ENCODE data around the gene CAPN12.

The CAPN12 gene

DNA sequence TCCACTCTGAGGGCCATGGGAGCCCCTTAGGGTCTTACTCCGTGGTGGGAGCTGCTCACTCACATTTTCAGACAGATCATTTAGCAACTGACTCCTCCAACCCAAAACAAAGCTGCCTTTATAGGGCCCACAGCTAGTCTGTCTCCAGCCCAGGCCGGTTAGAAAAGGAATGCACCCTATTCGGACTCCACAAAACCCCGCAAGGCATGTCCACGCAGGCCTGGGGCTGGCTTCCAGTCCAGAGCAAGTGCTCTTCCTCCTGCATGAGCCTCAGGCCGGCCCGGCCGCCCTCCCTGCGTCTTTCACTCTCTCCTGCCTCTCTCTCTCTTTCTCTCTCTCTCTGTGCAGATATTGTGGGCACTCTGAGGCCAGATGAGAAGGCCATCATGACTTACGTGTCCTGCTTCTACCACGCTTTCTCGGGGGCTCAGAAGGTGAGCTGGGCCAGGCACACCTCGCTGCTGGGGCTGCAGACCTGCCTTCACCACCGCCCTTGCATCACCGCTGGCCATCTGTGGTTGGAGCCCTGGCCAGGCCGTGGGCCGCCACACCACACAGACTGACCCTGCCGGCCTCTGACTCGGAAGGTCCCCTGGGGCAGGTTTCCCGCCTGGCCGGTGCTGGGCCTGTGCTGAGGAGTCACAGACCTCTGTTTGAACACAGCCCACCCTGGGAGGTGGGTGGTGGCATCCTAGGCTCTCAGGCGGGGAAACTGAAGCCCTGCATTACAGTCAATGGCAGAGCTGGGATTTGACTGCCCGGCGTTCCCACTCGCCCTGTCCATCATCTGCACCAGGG is 33.1 kb downstream of the CAPN12 start:
- DNase-seq (ENCODE audit: low read depth) = no peak

DNA sequence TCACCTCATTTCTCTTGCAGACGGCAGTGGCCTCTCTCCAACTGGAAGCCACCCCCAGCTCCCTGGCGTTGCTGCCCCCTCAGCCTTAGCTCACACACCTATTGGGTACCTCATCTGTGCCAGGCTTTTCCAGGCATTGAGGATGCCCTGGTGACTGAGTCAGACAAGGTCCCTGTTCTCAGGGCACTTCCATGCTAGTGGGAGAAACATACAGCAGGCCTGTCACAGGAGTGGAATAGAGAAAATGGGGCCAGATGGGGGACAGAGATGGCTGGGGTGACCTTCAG is 33.9 kb downstream of the CAPN12 start:
- no peak for DNase-seq (ENCODE audit: low read depth)

DNA sequence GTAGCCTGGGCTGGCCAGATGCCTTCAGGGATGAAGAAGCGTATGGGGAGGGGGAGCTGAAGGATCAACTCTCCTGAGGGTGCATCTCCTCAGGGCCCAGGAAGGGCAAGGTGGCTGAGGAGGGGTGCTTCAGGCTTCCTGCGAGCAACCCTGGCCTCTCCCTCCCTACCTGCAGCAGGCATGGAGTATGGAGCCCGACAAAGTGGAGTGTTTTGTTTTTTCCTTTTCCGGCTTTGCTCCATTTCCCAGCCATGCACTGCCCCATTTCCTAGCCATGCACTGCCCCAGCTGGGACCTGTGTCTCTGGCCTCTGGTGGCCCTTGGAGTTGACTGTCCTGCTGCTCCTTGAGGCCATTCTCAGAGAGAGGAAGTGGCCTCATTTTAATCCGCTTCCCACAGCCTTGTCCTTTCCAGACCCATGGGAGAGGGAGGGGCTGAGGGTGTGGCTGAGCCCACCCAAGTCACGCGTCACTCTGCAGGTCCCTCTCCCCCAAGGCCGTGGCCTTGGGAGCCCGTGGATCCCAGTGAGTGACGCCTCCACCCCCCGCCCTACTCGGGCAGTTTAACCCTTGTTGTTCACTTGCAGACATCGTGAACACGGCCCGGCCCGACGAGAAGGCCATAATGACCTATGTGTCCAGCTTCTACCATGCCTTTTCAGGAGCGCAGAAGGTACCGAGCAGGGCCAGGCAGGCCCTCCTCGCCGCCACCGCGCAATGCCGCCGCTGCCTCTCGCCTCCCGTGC is 34.4 kb downstream of the CAPN12 start:
- DNase-seq (ENCODE audit: low read depth) = no peak

DNA sequence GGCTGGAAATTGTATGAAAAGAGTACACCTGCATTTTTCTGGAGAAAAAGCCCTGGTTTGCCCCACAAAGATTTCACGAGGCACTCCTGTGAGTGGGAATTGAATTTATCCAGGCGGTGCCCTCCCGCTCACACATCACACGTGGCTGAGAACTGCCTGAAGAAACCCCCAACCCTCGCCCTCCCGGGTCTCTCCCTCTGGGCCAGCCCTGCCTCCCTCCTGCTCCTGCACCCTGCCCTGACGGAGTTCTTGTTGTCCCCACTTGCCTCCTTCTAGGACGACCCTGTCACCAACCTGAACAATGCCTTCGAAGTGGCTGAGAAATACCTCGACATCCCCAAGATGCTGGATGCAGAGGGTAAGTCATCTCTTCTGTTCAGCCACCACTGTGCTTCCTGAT is 35.2 kb downstream of the CAPN12 start:
- DNase-seq (ENCODE audit: low read depth) = no peak

DNA sequence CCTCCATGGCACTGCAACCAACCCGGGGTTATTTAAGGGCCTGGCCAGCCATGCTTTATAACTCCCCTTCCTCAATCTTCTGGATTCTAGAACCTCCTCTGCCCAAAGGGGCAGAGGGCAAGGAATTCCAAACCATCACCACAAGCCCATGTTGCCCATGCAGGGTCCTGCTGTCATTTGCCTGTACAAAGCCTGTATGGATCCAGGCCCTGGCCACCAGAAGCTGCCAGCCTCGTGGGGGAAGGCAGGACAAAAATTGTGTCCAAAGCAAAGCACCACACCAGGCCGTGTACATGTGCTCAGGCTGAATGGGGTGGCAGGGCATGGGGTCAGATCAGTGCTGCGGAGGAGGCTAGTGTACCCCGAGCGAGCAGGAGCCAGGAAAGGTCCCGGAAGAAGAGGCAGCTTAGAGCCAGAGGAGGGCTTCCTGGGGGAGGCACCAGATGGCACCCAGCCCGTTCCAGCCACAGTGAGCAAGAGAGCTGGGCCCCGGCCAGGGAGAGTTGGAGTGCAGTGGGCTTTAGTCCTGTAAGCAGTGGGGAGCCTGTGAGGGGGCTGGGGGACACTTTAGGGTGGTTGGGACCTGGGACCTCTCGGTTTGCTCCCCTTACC is 35.8 kb downstream of the CAPN12 start:
- no peak for DNase-seq (ENCODE audit: low read depth)

DNA sequence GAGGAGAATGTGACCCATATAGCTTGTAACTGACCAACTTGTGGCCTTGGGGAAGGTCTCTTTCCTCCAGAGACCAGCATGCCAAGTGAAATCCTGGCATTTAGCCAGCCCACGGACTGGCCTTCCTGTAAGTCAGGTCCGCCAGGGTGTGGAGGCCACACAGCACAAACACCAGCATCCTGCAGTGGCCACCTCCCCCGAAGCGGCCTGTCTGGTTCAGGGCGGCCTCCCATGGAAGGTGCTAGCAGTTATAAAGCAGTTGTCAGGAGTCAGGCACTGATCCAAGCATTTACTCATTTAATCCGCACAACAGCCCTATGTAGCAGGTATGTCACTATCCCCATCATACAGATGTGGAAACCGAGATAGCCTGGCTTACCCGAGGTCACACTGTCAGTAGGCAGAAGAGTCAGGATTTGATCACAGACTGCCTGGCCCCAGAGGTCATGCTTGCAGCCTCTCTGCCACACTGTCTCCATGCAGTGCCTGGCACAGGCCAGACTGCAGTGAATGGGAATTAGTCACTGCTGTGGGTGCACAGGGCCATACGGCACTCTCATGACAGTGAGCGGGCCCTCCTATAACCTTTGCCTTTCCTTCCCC is 36.7 kb downstream of the CAPN12 start:
- DNase-seq (ENCODE audit: low read depth) = no peak

DNA sequence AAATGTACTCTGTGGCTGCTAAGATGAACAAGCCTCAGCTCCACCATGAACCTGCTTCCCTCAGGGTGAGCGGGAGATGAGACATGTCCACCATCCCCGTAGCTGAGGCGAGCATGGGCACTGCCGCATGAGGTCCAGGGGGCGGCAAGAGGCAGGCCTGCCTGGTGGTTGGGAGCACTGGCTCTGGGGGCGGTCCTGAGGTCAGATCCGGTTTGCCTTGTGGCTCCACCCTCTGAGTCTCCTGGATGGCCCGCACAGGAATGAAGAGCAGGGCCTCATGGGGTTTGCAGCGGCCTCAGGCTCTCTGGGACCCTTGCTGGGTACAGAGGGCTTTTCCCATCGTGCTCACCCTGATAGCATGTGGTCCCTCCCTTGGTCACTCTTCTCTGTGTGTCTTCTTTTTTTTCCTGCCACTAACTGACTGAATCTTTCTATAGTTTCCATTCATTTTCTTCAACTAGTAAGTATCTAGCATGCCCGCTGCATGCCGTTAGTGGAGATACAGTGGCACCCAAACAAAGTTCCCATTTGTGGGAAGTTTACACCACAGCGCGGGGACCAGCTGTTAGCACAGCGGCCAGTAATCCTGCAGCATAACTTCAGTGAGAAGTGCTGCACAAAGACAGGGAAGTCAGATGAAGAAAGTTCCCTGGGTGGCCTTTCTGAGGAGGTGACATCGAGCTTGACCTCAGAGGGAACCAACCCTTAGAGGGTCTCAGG is 37.3 kb downstream of the CAPN12 start:
- DNase-seq (ENCODE audit: low read depth) = no peak

DNA sequence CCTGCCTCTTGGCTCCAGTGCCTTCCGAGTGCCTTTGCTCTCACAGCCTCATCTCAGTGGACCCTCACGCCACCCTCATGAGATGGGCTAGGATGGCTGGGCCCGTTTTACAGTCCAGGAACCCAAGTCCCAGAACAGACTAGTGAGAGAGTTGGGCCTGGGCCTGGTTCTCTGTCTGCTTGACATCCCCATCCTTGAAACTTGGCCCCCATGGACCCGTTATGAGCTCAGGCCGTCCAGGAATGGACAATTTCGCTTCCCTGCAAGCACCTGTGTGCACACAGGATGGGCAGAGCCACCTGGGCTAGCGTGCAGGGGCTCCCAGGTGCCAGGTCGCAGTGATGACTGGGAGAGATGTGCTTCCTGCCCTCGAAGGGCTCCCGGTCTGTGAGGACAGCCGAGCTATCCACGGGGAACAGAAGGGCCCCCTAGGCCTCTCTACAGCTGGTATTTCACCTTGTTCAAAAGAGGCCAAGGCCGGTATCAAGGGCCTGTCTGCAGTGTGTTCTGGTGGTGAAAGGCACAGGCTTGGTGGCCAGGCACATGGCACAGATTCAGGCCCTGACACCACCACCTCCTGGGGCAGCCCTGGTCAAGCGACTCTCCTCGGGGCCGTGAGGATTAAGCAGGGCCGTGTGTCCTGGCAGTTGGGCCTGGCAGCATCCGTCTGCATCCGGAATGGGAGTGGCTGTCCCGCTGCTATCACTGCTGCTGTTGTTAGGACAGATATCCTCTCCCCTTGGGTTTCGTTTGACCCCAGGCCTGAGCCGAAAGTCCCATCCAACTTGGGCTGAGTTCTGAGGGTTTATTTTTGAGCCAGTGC is 38.9 kb downstream of the CAPN12 start:
- no peak for DNase-seq (ENCODE audit: low read depth)

DNA sequence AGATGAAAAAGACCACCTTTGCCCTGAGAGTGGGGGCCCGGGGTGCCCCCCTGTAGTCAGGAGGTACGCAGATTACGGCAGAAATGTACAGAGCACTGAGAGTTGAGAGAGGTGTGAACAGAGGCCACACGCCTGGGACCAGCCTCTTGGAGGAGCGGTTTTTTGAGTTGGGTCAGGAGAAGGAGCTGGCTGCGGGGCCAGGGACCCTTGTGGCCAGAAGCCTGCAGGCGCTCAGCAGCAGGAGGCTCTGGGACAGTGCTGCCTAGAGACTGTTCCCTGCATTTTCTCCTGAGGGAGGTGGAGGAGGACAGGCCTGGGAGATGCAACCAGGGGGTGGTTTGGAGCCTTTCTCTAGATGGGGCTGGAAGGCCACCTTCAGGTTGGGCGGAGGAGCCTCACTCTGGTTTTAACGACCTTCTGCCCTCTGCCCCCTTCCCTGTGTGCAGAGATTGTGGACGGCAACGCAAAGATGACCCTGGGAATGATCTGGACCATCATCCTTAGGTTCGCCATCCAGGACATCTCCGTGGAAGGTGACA is 39.7 kb downstream of the CAPN12 start:
- no peak for DNase-seq (ENCODE audit: low read depth)

DNA sequence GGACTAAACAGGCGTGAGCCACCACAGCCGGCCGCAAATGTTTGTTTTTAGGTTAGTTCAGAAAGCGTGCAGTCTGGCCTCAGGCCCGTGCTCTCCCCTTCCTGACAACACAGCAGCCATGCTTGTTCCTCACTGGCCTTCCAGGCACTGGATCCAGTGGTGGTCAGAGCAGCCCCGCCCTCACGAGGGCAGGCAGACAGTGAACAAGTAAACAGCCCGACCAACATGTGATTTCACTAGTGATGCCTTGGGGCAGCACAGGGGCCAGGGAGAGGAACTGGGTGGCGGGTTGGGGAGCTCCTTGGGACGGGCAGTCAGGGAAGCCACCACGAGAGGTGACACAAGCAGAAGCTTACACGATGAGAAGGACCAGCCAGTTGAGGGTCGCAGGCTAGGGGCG is 40.8 kb downstream of the CAPN12 start:
- no peak for DNase-seq (ENCODE audit: low read depth)

DNA sequence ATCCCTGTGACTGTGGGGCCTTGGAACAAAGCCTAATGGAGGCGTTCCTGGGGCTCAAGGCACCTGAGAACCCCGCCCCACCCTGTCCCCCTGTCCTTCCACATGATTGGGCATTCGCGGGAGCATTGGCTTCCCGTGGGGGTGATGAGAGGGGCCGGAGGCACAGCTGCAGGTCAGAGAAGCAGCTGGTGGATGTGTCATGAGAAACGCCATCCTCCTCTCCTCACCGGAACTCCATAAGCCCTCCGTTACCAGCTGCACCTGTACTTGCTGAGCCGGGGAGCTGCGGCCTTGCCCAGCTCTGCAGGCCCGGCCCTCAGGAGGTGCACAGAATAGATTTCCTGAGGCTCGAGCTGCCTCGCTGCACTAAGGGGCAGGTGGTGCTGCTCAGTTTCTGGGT is 42.0 kb downstream of the CAPN12 start:
- DNase-seq (ENCODE audit: low read depth) = no peak

DNA sequence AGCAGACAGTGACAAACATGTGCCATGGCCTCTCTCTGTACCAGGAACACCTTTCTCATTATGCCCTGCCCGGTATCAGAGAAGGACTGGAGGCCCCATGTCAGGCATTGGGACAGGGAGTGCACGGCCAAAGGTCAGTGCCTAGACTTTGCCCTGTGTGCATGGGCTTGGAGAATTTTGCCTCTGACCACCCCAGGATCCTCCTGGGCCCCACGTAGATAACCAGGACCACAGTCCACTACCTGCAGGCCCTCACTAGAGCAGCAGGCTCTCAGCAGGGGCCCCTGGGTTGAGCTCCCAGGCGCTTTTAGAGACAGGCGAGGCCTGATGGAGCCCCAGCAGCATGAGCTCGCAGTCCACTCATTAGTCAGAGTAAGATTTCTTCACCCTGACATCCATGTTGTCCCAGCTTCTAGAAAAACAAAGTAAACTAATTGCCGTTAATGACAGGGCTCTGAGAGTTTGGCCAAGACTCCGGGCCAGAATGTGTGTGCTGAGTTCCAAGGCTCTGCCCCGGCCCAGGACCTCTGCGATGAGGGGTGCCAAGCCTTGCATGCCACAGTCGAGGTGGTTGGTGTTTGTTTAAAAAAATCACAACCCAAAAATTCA is 42.7 kb downstream of the CAPN12 start:
- DNase-seq (ENCODE audit: low read depth) = no peak

DNA sequence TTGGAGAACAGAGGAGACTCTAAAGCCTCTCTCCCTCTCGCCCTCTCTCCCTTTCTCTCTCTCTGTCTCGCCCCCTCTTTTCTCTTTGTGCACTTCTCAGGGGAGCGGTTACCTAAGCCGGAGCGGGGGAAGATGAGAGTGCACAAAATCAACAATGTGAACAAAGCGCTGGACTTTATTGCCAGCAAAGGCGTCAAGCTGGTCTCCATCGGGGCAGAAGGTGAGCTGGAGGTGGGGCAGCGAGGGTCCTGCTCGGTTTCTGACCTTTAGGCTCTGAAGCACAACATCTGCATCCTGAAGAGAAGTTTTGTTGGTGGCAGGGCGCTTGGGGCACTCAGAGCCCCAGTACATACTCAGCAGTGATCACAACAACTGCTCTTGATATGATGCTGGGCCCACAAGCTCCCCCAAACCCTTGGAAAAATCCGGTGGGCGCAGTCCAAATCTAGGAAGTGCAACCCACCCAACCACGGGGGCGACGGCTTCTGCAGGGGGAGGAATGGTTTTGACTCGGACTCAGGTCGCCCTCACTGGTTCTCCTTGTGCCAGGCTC is 43.3 kb downstream of the CAPN12 start:
- DNase-seq (ENCODE audit: low read depth) = no peak

DNA sequence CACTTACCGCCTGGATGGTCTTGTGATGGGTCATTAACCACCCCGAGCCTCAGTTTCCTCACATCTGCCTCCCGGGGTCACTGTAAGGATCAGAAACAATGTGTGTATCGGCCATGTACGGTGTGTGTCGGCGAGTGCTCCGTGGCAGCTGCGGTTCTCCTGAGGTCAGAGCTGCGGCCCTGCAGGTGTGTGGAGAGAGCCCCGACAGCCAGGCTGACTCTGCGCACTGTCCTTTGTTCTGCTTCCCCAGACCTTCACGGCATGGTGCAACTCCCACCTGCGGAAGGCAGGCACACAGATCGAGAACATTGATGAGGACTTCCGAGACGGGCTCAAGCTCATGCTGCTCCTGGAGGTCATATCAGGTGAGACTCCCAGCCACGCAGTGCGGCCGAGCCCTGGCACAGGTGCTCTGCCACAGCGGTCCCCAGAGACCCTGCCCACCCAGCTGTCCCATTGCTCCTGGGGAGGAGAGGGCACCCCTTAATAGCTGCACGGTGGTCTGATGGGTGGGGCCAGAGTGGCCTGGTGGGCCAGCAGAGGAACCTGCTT is 43.8 kb downstream of the CAPN12 start:
- DNase-seq (ENCODE audit: low read depth) = no peak

DNA sequence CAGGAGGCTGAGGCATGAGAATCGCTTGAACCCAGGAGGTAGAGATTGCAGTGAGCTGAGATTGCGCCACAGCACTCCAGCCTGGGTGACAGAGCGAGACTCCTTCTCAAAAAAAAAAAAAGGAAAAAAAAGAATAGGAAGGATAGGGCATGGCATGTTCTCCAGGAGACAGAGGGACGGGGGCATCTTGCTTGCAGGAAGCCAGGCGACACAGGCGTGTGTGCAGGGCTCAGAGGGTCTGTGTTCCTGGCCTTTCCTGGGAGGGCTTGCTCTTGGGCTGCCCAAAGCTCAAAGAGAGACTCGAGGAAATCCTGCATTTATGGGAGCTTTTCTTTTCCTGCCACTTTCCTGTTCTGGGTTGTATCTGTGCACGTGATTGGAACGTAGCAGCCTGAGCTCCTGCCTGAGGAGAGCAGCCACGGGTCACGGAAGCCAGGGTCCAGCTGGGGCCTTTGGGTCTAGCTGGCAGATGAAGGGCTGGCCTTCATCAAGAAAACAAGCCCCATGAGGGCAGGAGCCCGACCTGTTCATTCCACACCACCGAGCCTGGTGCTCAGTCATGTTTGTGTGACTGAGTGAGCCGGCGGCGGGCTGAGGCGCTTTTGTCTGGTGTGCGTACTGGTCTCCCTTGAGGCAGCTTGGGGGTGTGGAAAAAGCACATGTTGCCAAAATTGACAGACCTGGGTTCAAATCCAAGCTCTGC is 44.5 kb downstream of the CAPN12 start:
- no peak for DNase-seq (ENCODE audit: low read depth)

DNA sequence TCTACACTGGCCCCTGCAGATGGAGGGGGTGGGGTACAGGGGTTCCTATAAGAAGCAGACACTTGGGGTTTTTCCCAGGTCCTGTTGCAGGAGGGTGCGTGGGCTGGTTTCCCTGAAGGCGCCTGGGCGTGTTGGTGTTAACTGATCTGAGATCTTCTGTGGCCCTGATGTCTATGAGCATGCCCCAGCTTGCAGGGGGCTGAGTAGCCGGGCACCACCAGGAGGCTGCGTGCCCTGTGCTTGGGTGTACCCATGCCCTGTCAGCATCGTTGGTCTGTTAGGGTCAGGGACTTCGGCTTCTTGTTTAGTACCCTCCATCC is 45.3 kb downstream of the CAPN12 start:
- DNase-seq (ENCODE audit: low read depth) = no peak

DNA sequence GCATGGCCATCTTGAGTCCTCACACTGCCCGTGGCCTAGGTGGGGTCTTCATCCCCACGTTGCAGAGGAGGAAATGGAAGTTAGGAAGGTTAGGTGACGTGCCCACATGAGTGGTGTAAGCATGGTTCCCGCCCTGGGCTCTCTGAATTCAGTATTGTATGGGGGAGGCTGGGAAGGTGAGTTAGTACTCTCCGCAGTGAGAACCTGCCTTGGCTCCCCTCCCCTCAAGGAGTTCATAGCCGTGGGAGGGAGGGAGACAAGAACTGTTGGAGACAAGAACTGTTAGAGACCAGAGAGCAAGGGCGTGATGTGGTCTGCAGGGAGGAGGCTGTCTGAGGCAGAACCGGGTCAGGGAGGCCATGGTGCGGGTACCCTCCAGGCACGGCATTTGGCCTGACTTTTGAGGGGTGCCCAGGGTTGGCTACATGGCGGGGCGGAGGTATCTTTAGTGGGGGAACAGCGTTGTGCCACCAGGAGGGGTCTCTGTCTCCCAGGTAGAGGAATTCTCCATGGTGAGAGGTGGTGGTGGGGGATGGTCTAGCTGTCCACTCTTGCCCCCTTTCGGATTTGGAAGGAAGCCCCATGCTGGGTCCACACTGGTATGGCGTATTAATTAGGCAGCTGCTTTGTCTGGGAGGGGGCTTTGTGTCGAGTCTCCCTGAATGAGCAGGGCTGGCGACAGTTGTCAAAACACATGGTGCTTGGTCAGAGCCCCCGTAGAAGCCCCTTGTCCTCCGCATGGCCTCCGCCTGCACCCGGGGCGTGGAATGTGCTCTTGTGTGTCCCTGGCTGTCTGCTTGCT is 45.8 kb downstream of the CAPN12 start:
- DNase-seq (ENCODE audit: low read depth) = no peak

DNA sequence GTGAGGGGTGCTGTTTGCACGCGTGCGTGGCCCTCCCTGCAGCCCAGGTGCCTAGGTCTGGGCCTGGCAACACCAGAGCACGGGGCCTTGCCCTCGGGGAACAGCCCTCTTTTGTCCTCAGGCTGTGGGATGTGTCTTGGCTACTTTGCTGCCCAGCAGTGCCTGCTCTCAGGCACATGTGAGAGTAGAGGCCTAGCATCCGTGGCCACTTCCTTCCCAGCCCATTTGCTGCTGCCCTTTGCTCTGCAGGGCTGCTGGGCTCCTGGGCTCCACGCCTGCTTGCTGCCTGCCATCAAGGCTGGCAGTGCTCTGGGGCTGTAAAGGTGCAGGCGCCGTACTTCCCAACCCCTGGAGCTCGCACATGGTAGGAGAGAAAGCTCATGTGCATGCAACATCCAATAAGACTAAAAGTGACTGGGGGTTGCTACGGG is 46.6 kb downstream of the CAPN12 start:
- DNase-seq (ENCODE audit: low read depth) = no peak

DNA sequence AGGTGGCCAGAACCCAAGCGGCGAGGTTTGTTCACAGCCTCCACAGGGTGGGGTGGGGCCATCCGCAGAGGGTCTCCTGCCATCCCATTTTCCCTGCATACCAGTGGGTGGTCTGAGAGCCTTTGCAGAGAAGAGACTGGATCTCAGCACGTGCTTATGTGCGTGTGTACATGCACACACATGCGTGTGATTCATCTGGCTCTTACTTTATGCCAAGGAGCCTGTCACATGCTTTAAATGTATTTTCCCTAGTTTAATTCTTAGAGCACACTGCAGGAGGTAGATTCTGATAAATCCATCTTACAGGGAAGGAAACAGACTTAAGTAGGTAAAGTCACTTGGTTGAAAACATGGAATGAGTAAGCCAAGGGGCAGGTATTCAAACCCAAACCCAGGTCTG is 47.1 kb downstream of the CAPN12 start:
- DNase-seq (ENCODE audit: low read depth) = no peak
